ENCODE measurements around the gene LRP1B.

Gene LRP1B

GRCh38 chr2:140895378-140895777 is 1235.4 kb downstream of the LRP1B start:
- Histone ChIP-seq H3K4me2 (no peak overlapping the region), H3K9ac (no peak overlapping the region), H3K4me3 (IDR thresholded peaks at IDR 0.05; ENCODE audit: insufficient read depth, low read depth, low read length) (no peak overlapping the region), H4K20me1 (ENCODE audit: insufficient read depth) (no peaks in the 10 kb centered on the region), H3K36me3 (ENCODE audit: insufficient read depth) (no peaks in the 10 kb centered on the region), H3K4me1 (ENCODE audit: low read depth, poor library complexity, severe bottlenecking) (no peaks in the 10 kb centered on the region), H3K27ac (no peak overlapping the region), H2AFZ (ENCODE audit: low read depth) (no peak overlapping the region), H3K79me2 (ENCODE audit: insufficient read depth, low read depth) (no peaks in the 10 kb centered on the region), H3K27me3 (ENCODE audit: insufficient read depth, low read depth) (no peaks in the 10 kb centered on the region)
- TF ChIP-seq CTCF (conservative IDR thresholded peaks at IDR 0.05; ENCODE audit: low read depth, low read length), result no peak

- H3K4me3 ChIP-seq (IDR thresholded peaks at IDR 0.05; ENCODE audit: insufficient read depth, low read depth, low read length), result no peak overlapping the region
- H3K9ac ChIP-seq, result no peak overlapping the region
- no peaks in the 10 kb centered on the region for H3K27me3 ChIP-seq (ENCODE audit: insufficient read depth, low read depth)
- no peaks in the 10 kb centered on the region for H3K79me2 ChIP-seq (ENCODE audit: insufficient read depth, low read depth)
- TF ChIP-seq CTCF (conservative IDR thresholded peaks at IDR 0.05; ENCODE audit: low read depth, low read length), result no peak
- no peak overlapping the region for H2AFZ ChIP-seq (ENCODE audit: low read depth)
- no peaks in the 10 kb centered on the region for H3K4me1 ChIP-seq (ENCODE audit: low read depth, poor library complexity, severe bottlenecking)
- H3K36me3 ChIP-seq (ENCODE audit: insufficient read depth), result no peaks in the 10 kb centered on the region
- H3K27ac ChIP-seq, result no peak overlapping the region
- no peaks in the 10 kb centered on the region for H4K20me1 ChIP-seq (ENCODE audit: insufficient read depth)
- no peak overlapping the region for H3K4me2 ChIP-seq
Observed at GRCh38 chr2:140893685-140894084, 1237.1 kb downstream of the LRP1B start.

- no peak overlapping the region for H3K4me2 ChIP-seq
- H3K27ac ChIP-seq, result no peak overlapping the region
- H3K36me3 ChIP-seq (ENCODE audit: insufficient read depth), result no peaks in the 10 kb centered on the region
Observed at GRCh38 chr2:140892911-140893637, 1237.7 kb downstream of the LRP1B start.

GRCh38 chr2:140892436-140892835 is 1238.4 kb downstream of the LRP1B start:
- H3K27me3 ChIP-seq (ENCODE audit: insufficient read depth, low read depth), result no peaks in the 10 kb centered on the region
- no peaks in the 10 kb centered on the region for H3K4me1 ChIP-seq (ENCODE audit: low read depth, poor library complexity, severe bottlenecking)
- no peak for TF ChIP-seq CTCF (conservative IDR thresholded peaks at IDR 0.05; ENCODE audit: low read depth, low read length)
- no peak overlapping the region for H3K4me3 ChIP-seq (IDR thresholded peaks at IDR 0.05; ENCODE audit: insufficient read depth, low read depth, low read length)
- no peak overlapping the region for H2AFZ ChIP-seq (ENCODE audit: low read depth)
- no peaks in the 10 kb centered on the region for H4K20me1 ChIP-seq (ENCODE audit: insufficient read depth)
- no peak overlapping the region for H3K4me2 ChIP-seq
- no peaks in the 10 kb centered on the region for H3K36me3 ChIP-seq (ENCODE audit: insufficient read depth)
- H3K9ac ChIP-seq, result no peak overlapping the region
- no peak overlapping the region for H3K27ac ChIP-seq
- no peaks in the 10 kb centered on the region for H3K79me2 ChIP-seq (ENCODE audit: insufficient read depth, low read depth)

More at GRCh38 chr2:140892911-140893637, 1237.7 kb downstream of the LRP1B start:
- Histone ChIP-seq H3K9ac (no peak overlapping the region), H4K20me1 (ENCODE audit: insufficient read depth) (no peaks in the 10 kb centered on the region), H3K4me1 (ENCODE audit: low read depth, poor library complexity, severe bottlenecking) (no peaks in the 10 kb centered on the region), H2AFZ (ENCODE audit: low read depth) (no peak overlapping the region), H3K27me3 (ENCODE audit: insufficient read depth, low read depth) (no peaks in the 10 kb centered on the region), H3K79me2 (ENCODE audit: insufficient read depth, low read depth) (no peaks in the 10 kb centered on the region), H3K4me3 (IDR thresholded peaks at IDR 0.05; ENCODE audit: insufficient read depth, low read depth, low read length) (no peak overlapping the region)
- TF ChIP-seq CTCF (conservative IDR thresholded peaks at IDR 0.05; ENCODE audit: low read depth, low read length), result no peak

All from KMS-11 (cell line).